LNCaP clone FGC (cell line): ENCODE measurements around the gene VRK2.
"Not testable (repeated sequence)": the region's sequence is repeated elsewhere in the genome, so short reads cannot be mapped to it uniquely, and the experiment has no call there.

Experiments used
- DNase-seq: peaks from one replicate; pipeline ENCODE4 v3.0.0-alpha.2; 2011; ENCODE audit warnings: low read depth
- H3K4me3 ChIP-seq: 2 replicates; pipeline ENCODE4 v1.5.1; 2011; ENCODE audit warnings: mild to moderate bottlenecking, low read depth, low read length, control low read depth
- CTCF ChIP-seq: IDR thresholded peaks from 2 replicates; pipeline ENCODE4 v1.5.1; 2012; ENCODE audit warnings: mild to moderate bottlenecking; ENCODE audit not compliant: control insufficient read depth, insufficient read depth; ENCODE audit errors: extremely low read depth

VRK2 gene

DNA sequence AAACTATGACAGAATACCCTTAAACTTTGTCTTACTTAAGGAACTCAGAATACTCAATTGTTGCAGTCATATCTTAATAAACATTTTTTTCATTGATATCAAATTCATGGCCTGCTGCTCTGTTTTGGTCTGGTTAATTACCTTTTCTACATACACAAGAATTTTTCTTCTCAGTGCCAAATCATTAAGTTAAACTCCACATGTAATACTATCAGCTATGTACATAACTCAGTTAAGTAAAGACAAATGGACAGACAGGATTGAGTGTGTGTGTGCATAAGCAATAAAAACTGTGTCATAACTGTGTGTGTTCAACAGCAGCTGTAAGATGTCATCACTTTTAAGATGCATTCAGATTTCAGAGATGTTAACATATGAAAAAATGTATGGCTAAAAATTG, 34.4 kb downstream of the VRK2 start:
- DNase-seq: peak; percentile 82
- no peak overlapping the region for H3K4me3 ChIP-seq
- no peak for TF ChIP-seq CTCF

- TF ChIP-seq CTCF: no peak
- DNase-seq: no peak
- H3K4me3 ChIP-seq: no peak overlapping the region
These were observed 42.5 kb downstream of the VRK2 start for GRCh38 chr2:58089081-58089480.

GRCh38 chr2:58092772-58093171, 46.2 kb downstream of the VRK2 start:
- not testable (repeated sequence) for DNase-seq, H3K4me3 ChIP-seq

DNA sequence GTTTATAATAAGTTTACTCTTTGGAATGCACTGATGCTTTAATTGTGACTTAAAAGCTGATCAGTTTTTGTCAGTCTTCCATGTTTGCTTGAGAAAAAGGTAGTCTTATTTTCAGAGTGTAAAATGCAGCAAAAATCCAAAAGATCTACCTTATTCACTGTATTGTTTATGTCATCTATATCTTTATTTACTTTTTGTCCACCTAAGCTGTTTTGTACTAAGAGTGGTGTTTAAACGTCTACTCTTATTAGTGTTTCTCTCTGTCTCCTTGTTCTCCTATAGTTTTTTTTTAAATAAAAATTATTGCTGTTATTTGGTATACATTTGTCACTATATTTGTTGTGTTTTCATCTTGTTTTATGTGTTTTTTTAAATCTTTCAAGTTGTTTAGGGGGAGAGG, 50.4 kb downstream of the VRK2 start:
- no peak overlapping the region for H3K4me3 ChIP-seq
- DNase-seq: no peak
- TF ChIP-seq CTCF: no peak

- no peak for TF ChIP-seq CTCF
- no peak for DNase-seq
These were observed 51.9 kb downstream of the VRK2 start for GRCh38 chr2:58098254-58099095.

GRCh38 chr2:58099096-58099769, 52.6 kb downstream of the VRK2 start:
- H3K4me3 ChIP-seq: no peak overlapping the region
- DNase-seq: no peak
- TF ChIP-seq CTCF: no peak

More at GRCh38 chr2:58098254-58099095, 51.9 kb downstream of the VRK2 start:
- no peak overlapping the region for H3K4me3 ChIP-seq

GRCh38 chr2:58101500-58101899, 54.9 kb downstream of the VRK2 start:
- no peak for TF ChIP-seq CTCF
- no peak for DNase-seq
- H3K4me3 ChIP-seq: no peak overlapping the region
